SK-N-SH (cell line): ENCODE data around the gene MAP4K5. TPM values are rescaled to one million over a fixed set of nuclear protein-coding genes. Genes with fewer than 3 reads are reported as not detected.

Source experiments
- CTCF ChIA-PET: fragments of 300-600, 350-600 bp; formaldehyde crosslinking; extraction: SDS; loops from one replicate; lab custom pipeline; 2021; lab: Yijun Ruan, JAX
- POLR2A ChIA-PET: fragments of 350-600 bp; sonication (Branson Sonifier 250); formaldehyde crosslinking; extraction: SDS; loops from one replicate; lab custom pipeline; 2020; ENCODE audit warnings: antibody characterized with exemption, inconsistent platforms; lab: Yijun Ruan, JAX
- DNase-seq: peaks from one replicate; pipeline ENCODE4 v3.0.0; 2012
- H2AFZ ChIP-seq: fragments of 200-600 bp; sonication (generic); 2 replicates; pipeline ENCODE4 v1.8.1; 2016; ENCODE audit warnings: antibody characterized with exemption, mild to moderate bottlenecking, low read depth
- H3F3A ChIP-seq: fragments of 200-600 bp; sonication (generic); replicated peaks from 2 replicates; pipeline ENCODE3; 2016; ENCODE audit warnings: antibody characterized with exemption, mild to moderate bottlenecking; ENCODE audit not compliant: insufficient read depth
- H3K27ac ChIP-seq, 2 experiments: fragments of 200-500 bp in 1 of 2; fragments of 200-600 bp in 1 of 2; sonication (Bioruptor generic) in 1 of 2; sonication (generic), shearing (Covaris generic) in 1 of 2; 2 replicates each; pipeline versions ENCODE4 v1.5.1 to v1.6.1; 2014 to 2016; ENCODE audit warnings: low read depth in 2 of 2, inconsistent platforms in 1 of 2, low read length in 1 of 2, mild to moderate bottlenecking in 1 of 2, mixed read lengths in 1 of 2
- H3K27me3 ChIP-seq: fragments of 200-600 bp; sonication (generic), shearing (Covaris generic); 2 replicates; pipeline ENCODE4 v1.6.1; 2016; ENCODE audit warnings: mixed run types; ENCODE audit not compliant: insufficient read depth
- H3K36me3 ChIP-seq, 2 experiments: fragments of 200-500 bp in 1 of 2; fragments of 200-600 bp in 1 of 2; sonication (Bioruptor generic) in 1 of 2; sonication (generic) in 1 of 2; replicated peaks in 1 of 2; 2 replicates each; pipeline versions ENCODE3 to v1.5.1; 2014 to 2016; ENCODE audit warnings: low read length in 1 of 2, mild to moderate bottlenecking in 1 of 2; ENCODE audit not compliant: insufficient read depth in 2 of 2, control insufficient read depth in 1 of 2
- H3K4me1 ChIP-seq, 2 experiments: fragments of 200-500 bp in 1 of 2; fragments of 200-600 bp in 1 of 2; sonication (Bioruptor generic) in 1 of 2; sonication (generic), shearing (Covaris generic) in 1 of 2; 2 replicates each; pipeline versions ENCODE4 v1.5.1 to v1.6.1; 2014 to 2016; ENCODE audit warnings: low read depth in 1 of 2, low read length in 1 of 2, mixed run types in 1 of 2; ENCODE audit not compliant: insufficient read depth in 2 of 2, control insufficient read depth in 1 of 2
- H3K4me2 ChIP-seq: fragments of 200-600 bp; sonication (generic), shearing (Covaris generic); 2 replicates; pipeline ENCODE4 v1.6.1; 2017; ENCODE audit warnings: mixed run types
- H3K4me3 ChIP-seq, 2 experiments: fragments of 200-500 bp in 1 of 2; fragments of 200-600 bp in 1 of 2; sonication (Bioruptor generic) in 1 of 2; sonication (generic), shearing (Covaris generic) in 1 of 2; 2 replicates each; pipeline versions ENCODE4 v1.5.1 to v1.8.1; 2014 to 2016; ENCODE audit warnings: low read depth in 2 of 2, inconsistent platforms in 1 of 2, low read length in 1 of 2, mild to moderate bottlenecking in 1 of 2, mixed read lengths in 1 of 2, moderate library complexity in 1 of 2
- H3K79me2 ChIP-seq: fragments of 200-600 bp; sonication (generic); 2 replicates; pipeline ENCODE4 v1.8.1; 2017; ENCODE audit warnings: mild to moderate bottlenecking; ENCODE audit not compliant: insufficient read depth
- H3K9ac ChIP-seq: fragments of 200-600 bp; sonication (generic); 2 replicates; pipeline ENCODE4 v1.6.1; 2017; ENCODE audit warnings: mixed run types
- H3K9me2 ChIP-seq: fragments of 200-600 bp; sonication (generic); 2 replicates; pipeline ENCODE4 v1.6.1; 2017; ENCODE audit warnings: mixed run types
- H3K9me3 ChIP-seq: fragments of 200-600 bp; sonication (generic); 2 replicates; pipeline ENCODE4 v1.6.1; 2017; ENCODE audit warnings: mixed run types, mild to moderate bottlenecking, moderate library complexity
- H4K20me1 ChIP-seq: fragments of 200-600 bp; sonication (generic); 2 replicates; pipeline ENCODE4 v1.6.1; 2017; ENCODE audit warnings: mild to moderate bottlenecking, mixed run types; ENCODE audit not compliant: insufficient read depth
- EP300 ChIP-seq, 2 experiments: IDR thresholded peaks; 2 replicates each; pipeline versions ENCODE4 v1.4.0 to v1.6.1; 2012; ENCODE audit warnings: borderline replicate concordance in 1 of 2, low read depth in 1 of 2, low read length in 1 of 2
- FOSL2 ChIP-seq: IDR thresholded peaks from 2 replicates; pipeline ENCODE4 v1.4.0; 2012; ENCODE audit warnings: low read depth, mild to moderate bottlenecking, moderate library complexity, borderline replicate concordance
- GATA2 ChIP-seq: sonication (generic); formaldehyde crosslinking; IDR thresholded peaks from 2 replicates; pipeline ENCODE4 v1.5.0; 2020; ENCODE audit warnings: mild to moderate bottlenecking, missing genetic modification reagents
- IRF3 ChIP-seq: fragments of 150-350 bp; IDR thresholded peaks from 2 replicates; pipeline ENCODE4 v1.6.1; 2016; ENCODE audit warnings: mild to moderate bottlenecking, low read depth, low read length
- MAX ChIP-seq: IDR thresholded peaks from 2 replicates; pipeline ENCODE4 v1.4.0; 2012; ENCODE audit warnings: low read depth
- NFIC ChIP-seq: IDR thresholded peaks from 2 replicates; pipeline ENCODE4 v1.4.0; 2012; ENCODE audit warnings: borderline replicate concordance
- PBX3 ChIP-seq: IDR thresholded peaks from 2 replicates; pipeline ENCODE4; 2012
- RAD21 ChIP-seq: IDR thresholded peaks from 2 replicates; pipeline ENCODE4 v1.6.1; 2012; ENCODE audit warnings: mild to moderate bottlenecking, low read length
- RCOR1 ChIP-seq: fragments of 150-350 bp; IDR thresholded peaks from 2 replicates; pipeline ENCODE4 v1.6.1; 2017; ENCODE audit warnings: antibody characterized with exemption, low read length
- REST ChIP-seq: IDR thresholded peaks from 2 replicates; pipeline ENCODE4 v1.6.1; 2012; ENCODE audit warnings: mild to moderate bottlenecking, low read depth, low read length, moderate library complexity
- RFX5 ChIP-seq: IDR thresholded peaks from 2 replicates; pipeline ENCODE4 v1.6.1; 2012; ENCODE audit warnings: mild to moderate bottlenecking, improper control_type of control experiment, low read length
- SMC3 ChIP-seq: IDR thresholded peaks from 2 replicates; pipeline ENCODE4 v1.6.1; 2012; ENCODE audit warnings: low read depth, low read length, improper control_type of control experiment
- USF1 ChIP-seq: IDR thresholded peaks from 2 replicates; pipeline ENCODE4 v1.4.0; 2012; ENCODE audit warnings: low read depth, borderline replicate concordance
- USF2 ChIP-seq: fragments of 150-350 bp; IDR thresholded peaks from 2 replicates; pipeline ENCODE4 v1.6.1; 2017; ENCODE audit warnings: antibody characterized with exemption, low read length, low read depth, borderline replicate concordance
- ZBTB33 ChIP-seq: IDR thresholded peaks from 2 replicates; pipeline ENCODE4 v1.4.0; 2012; ENCODE audit warnings: low read depth, borderline replicate concordance
- WGBS: methylation state at CpG from one replicate; pipeline ENCODE4 v1.1.6; 2017; ENCODE audit warnings: low lambda C conversion rate; 5-methylcytosine and 5-hydroxymethylcytosine counted together
- polyA plus RNA-seq, 3 experiments: library from polyadenylated mRNA; depleted of rRNA; stranded (reverse); fragments of >200 nt; gene quantifications; 2 replicates each; pipeline ENCODE4 v1.2.3, GENCODE V29; 2012

The MAP4K5 gene
- polyA plus RNA-seq, 1 of the 3 experiments (the other 2 are of a cell fraction): 31.8 TPM

- no peak overlapping the region for H3K9ac ChIP-seq
- peaks cover 20% of the 10 kb centered on the region for H3K9me3 ChIP-seq
- H3K27me3 ChIP-seq: no peaks in the 10 kb centered on the region
- H2AFZ ChIP-seq: no peak overlapping the region
- TF ChIP-seq IRF3: no peak
- TF ChIP-seq FOSL2: no peak
- TF ChIP-seq SMC3: no peak
- TF ChIP-seq NFIC: no peak
- no peaks in the 10 kb centered on the region for H3K4me1 ChIP-seq
- H3K79me2 ChIP-seq: peaks cover 16% of the 10 kb centered on the region
- H3F3A ChIP-seq: peaks cover 12% of the 10 kb centered on the region
- no peaks in the 10 kb centered on the region for H4K20me1 ChIP-seq
- peaks cover 50 to 85% of the 10 kb centered on the region in 2 experiments for H3K36me3 ChIP-seq
- ChIA-PET CTCF (no interaction called here), POLR2A (no interaction called here)
- H3K9me2 ChIP-seq: no peaks in the 10 kb centered on the region
- WGBS: 98% methylated on average over 1 of the region's 1 CpG
- no peak overlapping the region for H3K4me3 ChIP-seq
- no peak for DNase-seq
- no peak overlapping the region for H3K27ac ChIP-seq
- no peak overlapping the region for H3K4me2 ChIP-seq
Observed at GRCh38 chr14:50476134-50476533, 56.2 kb downstream of the MAP4K5 start.

- no peak overlapping the region for H3K27ac ChIP-seq
- H4K20me1 ChIP-seq: no peaks in the 10 kb centered on the region
- H3K4me3 ChIP-seq: no peak overlapping the region
- no peaks in the 10 kb centered on the region for H3K27me3 ChIP-seq
- 35% methylated on average over 1 of the region's 1 CpG for WGBS
- H3K79me2 ChIP-seq: peaks cover 16% of the 10 kb centered on the region
- H3K4me1 ChIP-seq: no peaks in the 10 kb centered on the region
- H3K36me3 ChIP-seq: peaks cover 48 to 85% of the 10 kb centered on the region in 2 experiments
- no peaks in the 10 kb centered on the region for H3K9me2 ChIP-seq
- ChIA-PET CTCF (no interaction called here), POLR2A (no interaction called here)
- H3K4me2 ChIP-seq: no peak overlapping the region
- H3K9me3 ChIP-seq: peaks cover 21% of the 10 kb centered on the region
- peaks cover 12% of the 10 kb centered on the region for H3F3A ChIP-seq
- no peak overlapping the region for H3K9ac ChIP-seq
- no peak overlapping the region for H2AFZ ChIP-seq
- DNase-seq: no peak
- no peak for TF ChIP-seq RAD21
- no peak for TF ChIP-seq MAX
- TF ChIP-seq PBX3: no peak
- no peak for TF ChIP-seq ZBTB33
- TF ChIP-seq RFX5: no peak
- TF ChIP-seq IRF3: no peak
- TF ChIP-seq SMC3: no peak
- no peak for TF ChIP-seq GATA2 (CRISPR knock-in tag)
- TF ChIP-seq USF1: no peak
- no peak for TF ChIP-seq USF2
- TF ChIP-seq RCOR1: no peak
- no peak for TF ChIP-seq EP300 (IDR thresholded peaks at IDR 0.05; ENCODE audit: borderline replicate concordance in 1 of 2, low read depth in 1 of 2, low read length in 1 of 2)
- TF ChIP-seq REST: no peak
Observed at GRCh38 chr14:50475460-50475859, 56.9 kb downstream of the MAP4K5 start.
